ENCODE data around the gene TLE4. TPM values are rescaled to one million over a fixed set of nuclear protein-coding genes. Genes with fewer than 3 reads are reported as not detected.

TLE4 gene
- total and polyA plus RNA-seq, 2 of the 13 experiments (the other 11 are each of a cell fraction or from before 2014, with no cell fraction given), result 2.0 to 2.3 TPM

DNA sequence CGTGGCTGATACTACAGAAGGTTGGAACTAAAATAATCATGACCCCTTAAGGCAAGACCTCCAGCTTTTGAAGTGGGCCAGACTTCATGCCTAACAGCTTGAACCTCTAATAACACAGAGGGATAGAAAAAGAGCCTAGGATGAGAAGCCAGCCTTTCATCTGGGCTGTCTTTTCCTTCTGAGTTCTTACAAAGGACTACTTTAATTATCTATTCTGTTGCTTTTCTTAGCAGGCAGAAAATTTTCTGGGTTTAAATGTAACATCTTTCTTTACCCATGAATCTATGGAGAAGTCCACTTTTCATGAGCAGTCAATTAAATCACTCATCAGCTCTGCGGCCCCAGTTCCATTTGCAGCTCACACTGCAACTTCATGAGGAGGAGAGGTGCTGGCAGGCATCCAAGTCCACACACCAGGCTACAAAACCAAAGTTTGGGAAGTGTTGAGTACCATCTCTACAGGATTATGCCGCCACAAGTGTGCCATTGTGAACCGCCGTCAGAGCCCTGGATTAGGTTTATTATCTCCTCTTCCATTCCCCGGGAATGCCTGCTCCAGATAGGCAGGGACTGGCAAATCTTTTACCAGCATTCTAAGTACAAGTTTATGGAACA is 192.0 kb downstream of the TLE4 start:
- no peak overlapping the region for H3K4me3 ChIP-seq (replicated peaks in 1 of 3; ENCODE audit: insufficient read depth in 1 of 3, low read depth in 2 of 3, low read length in 3 of 3)
- H4K20me1 ChIP-seq (ENCODE audit: insufficient read depth, low read length), result no peaks in the 10 kb centered on the region
- H3K79me2 ChIP-seq (ENCODE audit: insufficient read depth, low read length), result no peaks in the 10 kb centered on the region
- ChIA-PET POLR2A (no interaction called here), CTCF (ENCODE audit: low intra/inter-chr PET ratio, low total read pairs) (no interaction called here)
- BruUV-seq (replicated peaks), result no TSS peak
- no peaks in the 10 kb centered on the region for H3K36me3 ChIP-seq (replicated peaks in 1 of 2; ENCODE audit: control insufficient read depth in 1 of 2, insufficient read depth in 2 of 2, low read length in 2 of 2)
- in situ Hi-C loops (cut with HindIII; ENCODE audit: extremely low pct_ligation_motif_present, low pct_unique_long_range_greater_than_20kb), result no loop called here
- H3K27ac ChIP-seq (ENCODE audit: extremely low read length, insufficient read depth, low read length), result no peak overlapping the region
- H2AFZ ChIP-seq (ENCODE audit: low read length), result no peak overlapping the region
- H3K9me3 ChIP-seq (ENCODE audit: low read length), result peaks cover 39% of the 10 kb centered on the region
- no peaks in the 10 kb centered on the region for H3K4me1 ChIP-seq (ENCODE audit: insufficient read depth, low read length)
- TF ChIP-seq RNF2 (conservative IDR thresholded peaks at IDR 0.05; ENCODE audit: low read depth) (no peak), ZKSCAN8 (CRISPR knock-in tag; IDR thresholded peaks at IDR 0.05; ENCODE audit: borderline replicate concordance) (no peak), EP300 (IDR thresholded peaks at IDR 0.05; ENCODE audit: low read depth in 2 of 2, low read length in 2 of 2) (no peak), EP300 (CRISPR knock-in tag; IDR thresholded peaks at IDR 0.05; ENCODE audit: borderline replicate concordance) (no peak), SUZ12 (IDR thresholded peaks at IDR 0.05; ENCODE audit: low read depth, low read length) (no peak), SYNCRIP (IDR thresholded peaks at IDR 0.05; ENCODE audit: insufficient read depth, low read depth, low read length) (no peak), NFIB (CRISPR knock-in tag; IDR thresholded peaks at IDR 0.05; ENCODE audit: borderline replicate concordance) (no peak), ZNF350 (CRISPR knock-in tag; IDR thresholded peaks at IDR 0.05; ENCODE audit: borderline replicate concordance, low read depth) (no peak), ZNF589 (CRISPR knock-in tag; conservative IDR thresholded peaks at IDR 0.05) (no peak), HOMEZ (CRISPR knock-in tag; IDR thresholded peaks at IDR 0.05; ENCODE audit: low read depth) (no peak), RFX1 (IDR thresholded peaks at IDR 0.05) (no peak), NBN (conservative IDR thresholded peaks at IDR 0.05) (no peak), SIX1 (CRISPR knock-in tag; IDR thresholded peaks at IDR 0.05; ENCODE audit: borderline replicate concordance) (no peak)
- TF ChIP-seq, protein P1, sequence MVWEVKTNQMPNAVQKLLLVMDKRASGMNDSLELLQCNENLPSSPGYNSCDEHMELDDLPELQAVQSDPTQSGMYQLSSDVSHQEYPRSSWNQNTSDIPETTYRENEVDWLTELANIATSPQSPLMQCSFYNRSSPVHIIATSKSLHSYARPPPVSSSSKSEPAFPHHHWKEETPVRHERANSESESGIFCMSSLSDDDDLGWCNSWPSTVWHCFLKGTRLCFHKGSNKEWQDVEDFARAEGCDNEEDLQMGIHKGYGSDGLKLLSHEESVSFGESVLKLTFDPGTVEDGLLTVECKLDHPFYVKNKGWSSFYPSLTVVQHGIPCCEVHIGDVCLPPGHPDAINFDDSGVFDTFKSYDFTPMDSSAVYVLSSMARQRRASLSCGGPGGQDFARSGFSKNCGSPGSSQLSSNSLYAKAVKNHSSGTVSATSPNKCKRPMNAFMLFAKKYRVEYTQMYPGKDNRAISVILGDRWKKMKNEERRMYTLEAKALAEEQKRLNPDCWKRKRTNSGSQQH (CRISPR knock-in tag; IDR thresholded peaks at IDR 0.05; ENCODE audit: low read depth), result no peak
- TF ChIP-seq, protein P2, sequence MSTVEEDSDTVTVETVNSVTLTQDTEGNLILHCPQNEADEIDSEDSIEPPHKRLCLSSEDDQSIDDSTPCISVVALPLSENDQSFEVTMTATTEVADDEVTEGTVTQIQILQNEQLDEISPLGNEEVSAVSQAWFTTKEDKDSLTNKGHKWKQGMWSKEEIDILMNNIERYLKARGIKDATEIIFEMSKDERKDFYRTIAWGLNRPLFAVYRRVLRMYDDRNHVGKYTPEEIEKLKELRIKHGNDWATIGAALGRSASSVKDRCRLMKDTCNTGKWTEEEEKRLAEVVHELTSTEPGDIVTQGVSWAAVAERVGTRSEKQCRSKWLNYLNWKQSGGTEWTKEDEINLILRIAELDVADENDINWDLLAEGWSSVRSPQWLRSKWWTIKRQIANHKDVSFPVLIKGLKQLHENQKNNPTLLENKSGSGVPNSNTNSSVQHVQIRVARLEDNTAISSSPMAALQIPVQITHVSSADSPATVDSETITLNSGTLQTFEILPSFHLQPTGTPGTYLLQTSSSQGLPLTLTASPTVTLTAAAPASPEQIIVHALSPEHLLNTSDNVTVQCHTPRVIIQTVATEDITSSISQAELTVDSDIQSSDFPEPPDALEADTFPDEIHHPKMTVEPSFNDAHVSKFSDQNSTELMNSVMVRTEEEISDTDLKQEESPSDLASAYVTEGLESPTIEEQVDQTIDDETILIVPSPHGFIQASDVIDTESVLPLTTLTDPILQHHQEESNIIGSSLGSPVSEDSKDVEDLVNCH (CRISPR knock-in tag; IDR thresholded peaks at IDR 0.05), result no peak
- TF ChIP-seq, protein P3, sequence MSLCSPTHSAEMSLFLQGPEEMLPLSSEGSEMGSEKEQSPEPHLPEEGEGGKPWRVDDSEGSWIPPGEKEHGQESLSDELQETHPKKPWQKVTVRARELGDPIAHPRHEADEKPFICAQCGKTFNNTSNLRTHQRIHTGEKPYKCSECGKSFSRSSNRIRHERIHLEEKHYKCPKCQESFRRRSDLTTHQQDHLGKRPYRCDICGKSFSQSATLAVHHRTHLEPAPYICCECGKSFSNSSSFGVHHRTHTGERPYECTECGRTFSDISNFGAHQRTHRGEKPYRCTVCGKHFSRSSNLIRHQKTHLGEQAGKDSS (CRISPR knock-in tag; IDR thresholded peaks at IDR 0.05; ENCODE audit: borderline replicate concordance, low read depth), result no peak
- no peak for FAIRE-seq
- no peaks in the 10 kb centered on the region for H3K27me3 ChIP-seq (ENCODE audit: control insufficient read depth in 1 of 2, insufficient read depth in 2 of 2, low read length in 2 of 2)
- H3K4me2 ChIP-seq (ENCODE audit: low read depth, low read length), result no peak overlapping the region
- no peak for DNase-seq (ENCODE audit: low spot score)
- no peak for ATAC-seq
- intact Hi-C loops (cut with micrococcal nuclease; ENCODE audit: unreplicated experiment), result no loop called here
- WGBS (ENCODE audit: low lambda C conversion rate), result 49% methylated on average over 6 of the region's 6 CpGs
- no peak overlapping the region for H3K9ac ChIP-seq (ENCODE audit: insufficient read depth, low read depth, low read length)

All from HepG2 (cell line).